HEK293T (cell line): ENCODE data around the gene FAM8A1.

ENCODE experiments used
- CTBP1 ChIP-seq: fragments of 450-650 bp; IDR thresholded peaks from 2 replicates; pipeline ENCODE4 v1.6.1; 2016; ENCODE audit warnings: borderline replicate concordance
- ELF4 ChIP-seq: fragments of 450-650 bp; IDR thresholded peaks from 2 replicates; pipeline ENCODE4 v1.6.1; 2017; ENCODE audit warnings: antibody characterized with exemption
- SP1 ChIP-seq: fragments of 450-650 bp; IDR thresholded peaks from 2 replicates; pipeline ENCODE4 v1.6.1; 2017
- SUZ12 ChIP-seq: fragments of 450-650 bp; IDR thresholded peaks from 2 replicates; pipeline ENCODE4 v1.6.1; 2016; ENCODE audit warnings: mild to moderate bottlenecking

DNA sequence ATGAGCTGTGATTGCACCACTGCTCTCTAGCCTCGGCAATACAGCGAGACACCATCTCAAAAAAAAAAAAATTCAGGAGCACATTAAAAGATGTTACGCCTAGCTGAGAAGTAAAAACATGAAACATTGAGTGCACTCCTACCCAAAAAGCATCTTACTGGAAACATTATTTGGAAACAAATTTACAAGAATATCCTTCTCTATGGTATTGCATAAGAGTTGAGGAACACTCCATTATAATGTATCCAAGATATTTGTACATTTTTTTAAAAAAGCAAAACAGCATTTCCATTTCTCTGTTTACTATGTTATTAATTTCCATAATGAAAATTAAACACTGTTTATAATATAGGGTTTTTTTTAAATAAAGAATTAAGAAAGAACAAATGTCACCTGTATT is 48.6 kb downstream of the FAM8A1 start:
- TF ChIP-seq SUZ12 (no peak), CTBP1 (no peak), SP1 (no peak), ELF4 (no peak)
